ENCODE results near the gene KCNK10.
"Not testable (repeated sequence)": the region's sequence is repeated elsewhere in the genome, so short reads cannot be mapped to it uniquely, and the experiment has no call there.

Gene KCNK10

GRCh38 chr14:88271205-88271604 is 51.9 kb downstream of the KCNK10 start:
- Histone ChIP-seq H3K27ac (no peak overlapping the region), H3K4me3 (no peak overlapping the region)
- TF ChIP-seq CTCF (IDR thresholded peaks at IDR 0.05), result no peak
- DNase-seq (ENCODE audit: low spot score), result no peak

- TF ChIP-seq CTCF (IDR thresholded peaks at IDR 0.05), result no peak
- no peak overlapping the region for H3K4me3 ChIP-seq
- H3K27ac ChIP-seq, result no peak overlapping the region
- no peak for DNase-seq (ENCODE audit: low spot score)
Observed at GRCh38 chr14:88270776-88271175, 52.3 kb downstream of the KCNK10 start.

- DNase-seq (ENCODE audit: low spot score), result no peak
- no peak overlapping the region for H3K27ac ChIP-seq
- no peak for TF ChIP-seq CTCF (IDR thresholded peaks at IDR 0.05)
Observed at GRCh38 chr14:88269806-88270420, 53.2 kb downstream of the KCNK10 start.

GRCh38 chr14:88266474-88266873 is 56.6 kb downstream of the KCNK10 start:
- Histone ChIP-seq H3K4me3 (no peak overlapping the region), H3K27ac (no peak overlapping the region)
- no peak for DNase-seq (ENCODE audit: low spot score)
- TF ChIP-seq CTCF (IDR thresholded peaks at IDR 0.05), result no peak

More at GRCh38 chr14:88269806-88270420, 53.2 kb downstream of the KCNK10 start:
- H3K4me3 ChIP-seq, result no peak overlapping the region

- no peak for TF ChIP-seq CTCF (IDR thresholded peaks at IDR 0.05)
- H3K27ac ChIP-seq, result no peak overlapping the region
- DNase-seq (ENCODE audit: low spot score), result no peak
- H3K4me3 ChIP-seq, result no peak overlapping the region
Observed at GRCh38 chr14:88264116-88264515, 59.0 kb downstream of the KCNK10 start.

GRCh38 chr14:88261302-88261701 is 61.8 kb downstream of the KCNK10 start:
- not testable (repeated sequence) for H3K27ac ChIP-seq; DNase-seq (ENCODE audit: low spot score); H3K4me3 ChIP-seq

GRCh38 chr14:88258021-88258420 is 65.0 kb downstream of the KCNK10 start:
- no peak for TF ChIP-seq CTCF (IDR thresholded peaks at IDR 0.05)
- Histone ChIP-seq H3K4me3 (no peak overlapping the region), H3K27ac (no peak overlapping the region)
- DNase-seq (ENCODE audit: low spot score), result no peak

Measured in coronary artery (tissue), 2 donors.